Panc1 (cell line): ENCODE measurements around the gene ERN1.

Source experiments
- CTCF ChIP-seq: fragments of 450-650 bp; IDR thresholded peaks from 2 replicates; pipeline ENCODE4 v1.5.1; 2017; ENCODE audit warnings: mild to moderate bottlenecking
- POLR2AphosphoS5 ChIP-seq: IDR thresholded peaks from 2 replicates; pipeline ENCODE4 v1.6.1; 2012; ENCODE audit warnings: mild to moderate bottlenecking, low read depth, low read length, moderate library complexity
- SIN3A ChIP-seq: IDR thresholded peaks from 2 replicates; pipeline ENCODE4 v1.6.1; 2012; ENCODE audit warnings: low read depth, mild to moderate bottlenecking, low read length, moderate library complexity, borderline replicate concordance; ENCODE audit not compliant: insufficient read depth

- TF ChIP-seq CTCF (no peak), POLR2AphosphoS5 (no peak), SIN3A (no peak)
These were observed 21.0 kb upstream of the ERN1 start for GRCh38 chr17:64151016-64151368.
